Stimulated activated CD4-positive, alpha-beta T cell treated with anti-CD3 and anti-CD28 coated beads, Interleukin-15, amount 100 ng/mL, for 1 hour (primary cell): ENCODE data around the gene PPA1.
"Not testable (repeated sequence)": the region's sequence is repeated elsewhere in the genome, so short reads cannot be mapped to it uniquely, and the experiment has no call there.

ENCODE experiments used
- DNase-seq, 2 donors: peaks; one replicate each; pipeline ENCODE4 v3.0.0-alpha.2; 2020; ENCODE audit warnings: low read depth in 1 of 2, low spot score in 1 of 2

PPA1 gene

GRCh38 chr10:70175516-70175915 lies 57.7 kb downstream of the PPA1 start:
- DNase-seq: no peak

- no peak for DNase-seq
Measured at GRCh38 chr10:70174058-70174741, 59.0 kb downstream of the PPA1 start.

- DNase-seq: no peak
Measured at GRCh38 chr10:70169649-70170364, 63.4 kb downstream of the PPA1 start.

- no peak for DNase-seq
Measured at GRCh38 chr10:70169011-70169410, 64.2 kb downstream of the PPA1 start.

- DNase-seq: no peak
Measured at GRCh38 chr10:70167246-70167645, 66.0 kb downstream of the PPA1 start.

- no peak for DNase-seq
Measured at GRCh38 chr10:70166394-70166793, 66.8 kb downstream of the PPA1 start.

- DNase-seq: no peak
Measured at GRCh38 chr10:70164163-70164562, 69.1 kb downstream of the PPA1 start.

- DNase-seq: no peak
Measured at GRCh38 chr10:70163448-70163847, 69.8 kb downstream of the PPA1 start.

GRCh38 chr10:70162892-70163201 lies 70.4 kb downstream of the PPA1 start:
- peak in 1 of 2 donors; percentile 20 for DNase-seq

- no peak for DNase-seq
Measured at GRCh38 chr10:70162151-70162891, 70.9 kb downstream of the PPA1 start.

GRCh38 chr10:70160798-70161197 lies 72.4 kb downstream of the PPA1 start:
- DNase-seq: no peak

- DNase-seq: not testable (repeated sequence)
Measured at GRCh38 chr10:70159366-70159765, 73.9 kb downstream of the PPA1 start.

GRCh38 chr10:70158113-70158512 lies 75.1 kb downstream of the PPA1 start:
- no peak for DNase-seq

- no peak for DNase-seq
Measured at GRCh38 chr10:70155255-70155838, 77.9 kb downstream of the PPA1 start.
